ENCODE data around the gene DDX21.
"Not testable (repeated sequence)": the region's sequence is repeated elsewhere in the genome, so short reads cannot be mapped to it uniquely, and the experiment has no call there.

The DDX21 gene

DNA sequence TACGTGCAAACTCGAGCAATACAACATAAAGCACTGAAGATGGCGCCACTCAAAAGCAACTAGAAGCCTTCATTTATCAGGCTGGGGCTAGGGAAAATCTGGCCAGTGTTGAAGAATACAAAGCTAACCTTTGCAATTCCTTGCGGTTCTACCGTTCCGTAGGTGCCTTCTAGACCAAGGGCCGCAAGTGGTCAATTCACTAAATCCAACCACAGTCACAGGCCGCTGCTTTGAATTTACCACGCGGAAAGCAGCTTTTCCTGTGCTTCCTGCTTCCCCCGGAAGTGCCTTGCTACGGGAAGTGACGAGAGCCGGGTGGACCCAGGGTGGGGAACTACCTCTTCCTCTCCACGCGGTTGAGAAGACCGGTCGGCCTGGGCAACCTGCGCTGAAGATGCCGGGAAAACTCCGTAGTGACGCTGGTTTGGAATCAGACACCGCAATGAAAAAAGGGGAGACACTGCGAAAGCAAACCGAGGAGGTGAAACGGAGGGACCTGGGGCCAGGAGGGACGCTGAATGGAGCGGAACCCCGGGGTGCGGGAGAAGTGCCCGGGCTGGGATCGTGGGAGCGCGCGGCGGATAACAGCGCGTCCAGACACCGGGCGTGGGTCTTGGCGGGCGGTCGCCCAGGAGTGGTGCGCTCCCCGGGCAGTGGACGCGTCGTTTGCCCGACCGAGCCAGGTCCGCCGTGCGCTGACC is at the start of gene DDX21:
Gene DDX21 (plus strand): TSS at position 339 of the 701 bp plus-strand sequence. CDS start 56 bp downstream, at position 395.
- DNase-seq (ENCODE audit: low spot score): peak; percentile 92
- TF ChIP-seq, protein P1, sequence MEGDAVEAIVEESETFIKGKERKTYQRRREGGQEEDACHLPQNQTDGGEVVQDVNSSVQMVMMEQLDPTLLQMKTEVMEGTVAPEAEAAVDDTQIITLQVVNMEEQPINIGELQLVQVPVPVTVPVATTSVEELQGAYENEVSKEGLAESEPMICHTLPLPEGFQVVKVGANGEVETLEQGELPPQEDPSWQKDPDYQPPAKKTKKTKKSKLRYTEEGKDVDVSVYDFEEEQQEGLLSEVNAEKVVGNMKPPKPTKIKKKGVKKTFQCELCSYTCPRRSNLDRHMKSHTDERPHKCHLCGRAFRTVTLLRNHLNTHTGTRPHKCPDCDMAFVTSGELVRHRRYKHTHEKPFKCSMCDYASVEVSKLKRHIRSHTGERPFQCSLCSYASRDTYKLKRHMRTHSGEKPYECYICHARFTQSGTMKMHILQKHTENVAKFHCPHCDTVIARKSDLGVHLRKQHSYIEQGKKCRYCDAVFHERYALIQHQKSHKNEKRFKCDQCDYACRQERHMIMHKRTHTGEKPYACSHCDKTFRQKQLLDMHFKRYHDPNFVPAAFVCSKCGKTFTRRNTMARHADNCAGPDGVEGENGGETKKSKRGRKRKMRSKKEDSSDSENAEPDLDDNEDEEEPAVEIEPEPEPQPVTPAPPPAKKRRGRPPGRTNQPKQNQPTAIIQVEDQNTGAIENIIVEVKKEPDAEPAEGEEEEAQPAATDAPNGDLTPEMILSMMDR (IDR thresholded peaks at IDR 0.05; ENCODE audit: borderline replicate concordance, control extremely low read depth, extremely low read depth, insufficient read depth, missing control alignments): peak; percentile 38
- in situ Hi-C loops (cut with MboI; ENCODE audit: low sequenced_read_pairs, unreplicated experiment): no loop called here

DNA sequence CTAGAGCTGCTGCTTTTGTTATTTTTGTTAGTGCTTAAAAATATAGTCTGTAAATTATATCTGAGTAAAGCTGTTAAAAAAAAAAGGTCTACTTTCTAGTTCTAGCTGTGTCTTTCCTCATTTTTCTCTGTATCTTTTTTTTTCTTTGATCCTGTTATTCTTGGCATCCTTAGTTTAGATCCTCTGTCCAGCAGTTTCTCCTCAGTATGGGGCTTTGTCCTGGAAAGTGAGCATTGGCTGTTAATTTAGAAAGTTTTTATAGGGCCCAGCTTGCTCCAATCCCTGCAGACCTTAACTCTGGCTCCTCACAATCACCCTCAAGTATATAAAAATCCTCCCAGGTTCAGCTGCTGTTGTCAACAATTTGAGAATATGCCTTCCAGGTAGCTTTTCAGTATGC is 31.4 kb upstream of the DDX21 start:
- TF ChIP-seq, protein P1 (IDR thresholded peaks at IDR 0.05; ENCODE audit: borderline replicate concordance, control extremely low read depth, extremely low read depth, insufficient read depth, missing control alignments): no peak
- no peak for DNase-seq (ENCODE audit: low spot score)
- in situ Hi-C loops (cut with MboI; ENCODE audit: low sequenced_read_pairs, unreplicated experiment): no loop called here

DNA sequence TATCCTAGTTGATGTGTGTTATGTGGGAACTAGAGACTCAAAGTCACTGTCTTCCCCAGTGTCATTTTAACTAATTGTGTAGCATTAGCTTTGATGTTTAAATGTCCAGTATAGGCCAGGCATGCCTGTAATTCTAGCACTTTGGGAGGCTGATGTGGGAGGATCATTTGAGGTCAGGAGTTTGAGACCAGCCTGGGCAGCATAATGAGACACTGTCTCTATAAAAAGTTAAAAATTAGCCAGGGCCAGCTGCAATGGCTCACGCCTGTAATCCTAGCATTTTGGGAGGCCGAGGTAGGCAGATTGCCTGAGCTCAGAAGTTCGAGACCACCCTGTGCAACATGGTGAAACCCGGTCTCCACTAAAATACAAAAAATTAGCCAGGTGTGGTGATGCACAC is 30.5 kb upstream of the DDX21 start:
- DNase-seq (ENCODE audit: low spot score): no peak
- TF ChIP-seq, protein P1 (IDR thresholded peaks at IDR 0.05; ENCODE audit: borderline replicate concordance, control extremely low read depth, extremely low read depth, insufficient read depth, missing control alignments): no peak
- in situ Hi-C loops (cut with MboI; ENCODE audit: low sequenced_read_pairs, unreplicated experiment): no loop called here

DNA sequence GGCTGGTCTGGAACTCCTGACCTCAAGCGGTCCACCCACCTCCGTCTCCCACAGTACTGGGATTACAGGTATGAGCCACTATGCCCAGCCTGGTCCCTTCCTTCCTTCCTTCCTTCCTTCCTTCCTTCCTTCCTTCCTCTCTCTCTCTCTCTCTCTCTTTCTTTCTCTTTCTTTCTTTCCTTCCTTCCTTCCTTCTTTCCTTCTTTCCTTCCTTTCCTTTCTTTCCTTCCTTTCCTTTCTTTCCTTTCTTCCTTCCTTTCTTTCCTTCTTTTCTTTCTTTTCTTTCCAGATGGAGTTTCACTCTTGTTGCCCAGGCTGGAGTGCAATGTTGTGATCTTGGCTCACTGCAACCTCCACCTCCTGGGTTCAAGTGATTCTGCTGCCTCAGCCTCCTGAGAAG is 26.8 kb upstream of the DDX21 start:
- DNase-seq (ENCODE audit: low spot score); in situ Hi-C loops (cut with MboI; ENCODE audit: low sequenced_read_pairs, unreplicated experiment): not testable (repeated sequence)

DNA sequence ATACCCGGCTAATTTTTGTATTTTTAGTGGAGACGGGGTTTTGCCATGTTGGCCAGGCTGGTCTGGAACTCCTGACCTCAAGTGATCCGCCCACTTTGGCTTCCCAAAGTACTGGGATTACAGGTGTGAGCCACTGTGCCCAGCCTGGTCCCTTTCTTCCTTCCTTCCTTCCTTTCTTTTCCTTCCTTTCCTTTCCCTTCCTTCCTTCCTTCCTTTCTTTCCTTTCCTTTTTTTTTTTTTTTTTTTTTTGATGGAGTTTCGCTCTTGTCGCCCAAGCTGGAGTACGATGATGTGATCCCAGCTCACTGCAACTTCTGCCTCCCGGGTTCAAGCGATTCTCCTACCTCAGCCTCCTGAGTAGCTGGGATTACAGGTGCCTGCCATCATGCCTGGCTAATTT is 26.1 kb upstream of the DDX21 start:
- in situ Hi-C loops (cut with MboI; ENCODE audit: low sequenced_read_pairs, unreplicated experiment); DNase-seq (ENCODE audit: low spot score): not testable (repeated sequence)

DNA sequence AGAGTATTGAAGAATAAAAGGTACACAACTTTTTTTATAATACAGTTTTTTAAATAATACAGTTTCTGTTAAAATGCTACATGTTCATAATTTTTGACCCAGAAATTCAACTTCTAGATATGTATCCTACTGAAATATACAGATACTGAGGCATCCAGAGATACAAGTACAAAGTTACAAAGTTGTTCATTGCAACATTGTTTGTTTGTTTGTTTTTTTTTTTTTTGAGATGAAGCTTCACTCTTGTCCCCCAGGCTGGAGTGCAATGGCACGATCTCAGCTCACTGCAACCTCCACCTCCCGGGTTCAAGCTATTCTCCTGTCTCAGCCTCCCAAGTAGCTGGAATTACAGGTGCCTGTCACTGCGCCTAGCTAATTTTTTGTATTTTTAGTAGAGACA is 23.1 kb upstream of the DDX21 start:
- DNase-seq (ENCODE audit: low spot score); in situ Hi-C loops (cut with MboI; ENCODE audit: low sequenced_read_pairs, unreplicated experiment): not testable (repeated sequence)

DNA sequence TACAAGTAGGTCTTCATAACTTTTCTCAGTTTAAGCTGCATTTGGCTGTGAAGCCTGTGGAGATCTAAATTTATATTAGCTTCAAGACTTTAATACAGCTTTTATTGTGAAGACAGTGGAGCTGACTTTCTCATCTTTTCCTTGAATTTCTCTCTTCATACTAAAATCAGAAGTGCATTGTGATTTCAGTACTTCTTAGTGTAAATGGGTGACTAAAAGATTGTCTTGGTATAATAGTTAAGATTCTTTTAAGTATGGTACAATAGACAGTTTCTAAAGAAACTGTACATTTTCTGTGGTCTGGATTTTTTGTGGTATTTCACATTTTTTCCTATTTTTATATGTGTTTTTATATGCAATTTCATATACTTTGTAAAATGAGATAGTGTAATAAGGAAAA is 21.0 kb upstream of the DDX21 start:
- in situ Hi-C loops (cut with MboI; ENCODE audit: low sequenced_read_pairs, unreplicated experiment): no loop called here
- DNase-seq (ENCODE audit: low spot score): no peak
- TF ChIP-seq, protein P1 (IDR thresholded peaks at IDR 0.05; ENCODE audit: borderline replicate concordance, control extremely low read depth, extremely low read depth, insufficient read depth, missing control alignments): no peak

DNA sequence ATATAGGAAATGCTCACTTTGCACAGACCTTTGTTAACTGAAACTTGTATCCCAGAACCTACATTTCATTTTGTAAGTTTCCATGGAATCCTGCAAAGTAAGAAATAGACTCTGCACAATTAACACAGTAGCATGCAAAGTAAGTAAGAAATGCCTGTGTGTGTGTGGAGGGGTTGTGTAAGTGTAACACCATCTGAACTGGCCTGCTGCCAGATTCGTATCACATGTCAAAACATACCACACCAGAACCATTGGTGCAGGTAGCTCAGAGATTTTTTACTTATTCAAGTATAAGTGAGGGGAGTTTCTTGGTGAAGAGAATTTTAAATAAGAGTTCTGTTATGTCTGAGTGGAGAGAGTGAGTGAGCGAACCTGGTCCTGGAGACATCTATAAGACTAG is 17.9 kb upstream of the DDX21 start:
- DNase-seq (ENCODE audit: low spot score): no peak
- in situ Hi-C loops (cut with MboI; ENCODE audit: low sequenced_read_pairs, unreplicated experiment): no loop called here
- TF ChIP-seq, protein P1 (IDR thresholded peaks at IDR 0.05; ENCODE audit: borderline replicate concordance, control extremely low read depth, extremely low read depth, insufficient read depth, missing control alignments): no peak
